Measurements from ENCODE around the gene HAPSTR1. TPM values are rescaled to one million over a fixed set of nuclear protein-coding genes. Genes with fewer than 3 reads are reported as not detected.

The HAPSTR1 gene
- total and polyA plus RNA-seq, 2 experiments from 2014 or later, result 9.5 to 66.0 TPM

DNA sequence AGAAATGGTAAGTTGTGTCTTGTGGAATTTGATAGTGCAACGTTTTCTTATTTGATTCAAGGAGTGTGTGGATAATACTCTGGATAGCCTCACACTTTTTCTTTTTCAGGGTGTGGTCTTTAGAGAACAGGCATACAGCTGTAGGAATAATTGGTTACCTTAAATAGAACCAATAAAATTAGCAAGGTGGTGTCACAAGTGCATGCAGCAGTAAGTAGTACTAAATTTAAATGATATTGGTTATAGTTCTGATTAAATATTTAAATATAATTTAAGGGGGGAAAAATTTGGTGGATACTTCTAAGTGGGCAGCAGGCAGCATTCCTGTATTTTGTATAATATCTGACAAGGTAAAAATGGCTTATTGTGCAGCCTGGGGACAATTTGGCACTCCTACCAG, 3.7 kb downstream of the HAPSTR1 start:
- no peak overlapping the region for H3K27ac Mint-ChIP-seq
- Histone ChIP-seq H3K4me2 (peak overlapping the region; percentile 76), H3K27ac (ENCODE audit: low read depth) (no peak overlapping the region; the same call in 1 of the 2 replicates), H3K4me3 (peak overlapping the region; percentile 95), H3K4me1 (ENCODE audit: insufficient read depth) (peaks cover 28% of the 10 kb centered on the region), H3K36me3 (ENCODE audit: insufficient read depth) (peaks cover 17% of the 10 kb centered on the region), H4K20me1 (replicated peaks; ENCODE audit: insufficient read depth) (peaks cover 71% of the 10 kb centered on the region), H3K9me2 (ENCODE audit: insufficient read depth) (no peaks in the 10 kb centered on the region), H2AFZ (no peak overlapping the region), H3K27me3 (ENCODE audit: insufficient read depth) (no peaks in the 10 kb centered on the region), H3F3A (replicated peaks; ENCODE audit: low read depth) (no peaks in the 10 kb centered on the region; the same call in 1 of the 2 replicates), H3K79me2 (replicated peaks; ENCODE audit: insufficient read depth) (peaks cover 82% of the 10 kb centered on the region)
- H3K27me3 Mint-ChIP-seq (ENCODE audit: insufficient read depth, low read depth, poor library complexity), result peaks cover 20% of the 10 kb centered on the region
- H3K4me1 Mint-ChIP-seq, result peaks cover 33% of the 10 kb centered on the region
- H3K4me3 Mint-ChIP-seq, result peak overlapping the region; percentile 97
- H3K9me3 Mint-ChIP-seq, result peaks cover 3% of the 10 kb centered on the region; the same call in 1 of the 3 replicates
- peaks cover 70% of the 10 kb centered on the region for H3K36me3 Mint-ChIP-seq (ENCODE audit: low read depth)
- ATAC-seq (no peak), DNase-seq (ENCODE audit: low spot score) (no peak)
- TF ChIP-seq, protein P1, sequence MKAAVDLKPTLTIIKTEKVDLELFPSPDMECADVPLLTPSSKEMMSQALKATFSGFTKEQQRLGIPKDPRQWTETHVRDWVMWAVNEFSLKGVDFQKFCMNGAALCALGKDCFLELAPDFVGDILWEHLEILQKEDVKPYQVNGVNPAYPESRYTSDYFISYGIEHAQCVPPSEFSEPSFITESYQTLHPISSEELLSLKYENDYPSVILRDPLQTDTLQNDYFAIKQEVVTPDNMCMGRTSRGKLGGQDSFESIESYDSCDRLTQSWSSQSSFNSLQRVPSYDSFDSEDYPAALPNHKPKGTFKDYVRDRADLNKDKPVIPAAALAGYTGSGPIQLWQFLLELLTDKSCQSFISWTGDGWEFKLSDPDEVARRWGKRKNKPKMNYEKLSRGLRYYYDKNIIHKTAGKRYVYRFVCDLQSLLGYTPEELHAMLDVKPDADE (IDR thresholded peaks at IDR 0.05), result no peak
- TF ChIP-seq CREB1 (CRISPR knock-in tag; IDR thresholded peaks at IDR 0.05; ENCODE audit: low read depth) (no peak), STAT1 (IDR thresholded peaks at IDR 0.05; ENCODE audit: unreplicated experiment) (no peak), POLR2AphosphoS5 (IDR thresholded peaks at IDR 0.05; ENCODE audit: low read depth) (no peak), EZH2phosphoT487 (IDR thresholded peaks at IDR 0.05; ENCODE audit: unreplicated experiment) (no peak), JUNB (IDR thresholded peaks at IDR 0.05; ENCODE audit: unreplicated experiment) (no peak), NANOG (IDR thresholded peaks at IDR 0.05; ENCODE audit: borderline replicate concordance) (no peak), ZNF114 (CRISPR knock-in tag; IDR thresholded peaks at IDR 0.05) (no peak), EZH2 (IDR thresholded peaks at IDR 0.05; ENCODE audit: low read depth, unreplicated experiment) (no peak), ZNF331 (CRISPR knock-in tag; IDR thresholded peaks at IDR 0.05; ENCODE audit: low read depth) (no peak)
- TF ChIP-seq, protein P2, sequence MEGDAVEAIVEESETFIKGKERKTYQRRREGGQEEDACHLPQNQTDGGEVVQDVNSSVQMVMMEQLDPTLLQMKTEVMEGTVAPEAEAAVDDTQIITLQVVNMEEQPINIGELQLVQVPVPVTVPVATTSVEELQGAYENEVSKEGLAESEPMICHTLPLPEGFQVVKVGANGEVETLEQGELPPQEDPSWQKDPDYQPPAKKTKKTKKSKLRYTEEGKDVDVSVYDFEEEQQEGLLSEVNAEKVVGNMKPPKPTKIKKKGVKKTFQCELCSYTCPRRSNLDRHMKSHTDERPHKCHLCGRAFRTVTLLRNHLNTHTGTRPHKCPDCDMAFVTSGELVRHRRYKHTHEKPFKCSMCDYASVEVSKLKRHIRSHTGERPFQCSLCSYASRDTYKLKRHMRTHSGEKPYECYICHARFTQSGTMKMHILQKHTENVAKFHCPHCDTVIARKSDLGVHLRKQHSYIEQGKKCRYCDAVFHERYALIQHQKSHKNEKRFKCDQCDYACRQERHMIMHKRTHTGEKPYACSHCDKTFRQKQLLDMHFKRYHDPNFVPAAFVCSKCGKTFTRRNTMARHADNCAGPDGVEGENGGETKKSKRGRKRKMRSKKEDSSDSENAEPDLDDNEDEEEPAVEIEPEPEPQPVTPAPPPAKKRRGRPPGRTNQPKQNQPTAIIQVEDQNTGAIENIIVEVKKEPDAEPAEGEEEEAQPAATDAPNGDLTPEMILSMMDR (conservative IDR thresholded peaks at IDR 0.05; ENCODE audit: low read depth in 2 of 2), result no peak
- TF ChIP-seq, protein P3, sequence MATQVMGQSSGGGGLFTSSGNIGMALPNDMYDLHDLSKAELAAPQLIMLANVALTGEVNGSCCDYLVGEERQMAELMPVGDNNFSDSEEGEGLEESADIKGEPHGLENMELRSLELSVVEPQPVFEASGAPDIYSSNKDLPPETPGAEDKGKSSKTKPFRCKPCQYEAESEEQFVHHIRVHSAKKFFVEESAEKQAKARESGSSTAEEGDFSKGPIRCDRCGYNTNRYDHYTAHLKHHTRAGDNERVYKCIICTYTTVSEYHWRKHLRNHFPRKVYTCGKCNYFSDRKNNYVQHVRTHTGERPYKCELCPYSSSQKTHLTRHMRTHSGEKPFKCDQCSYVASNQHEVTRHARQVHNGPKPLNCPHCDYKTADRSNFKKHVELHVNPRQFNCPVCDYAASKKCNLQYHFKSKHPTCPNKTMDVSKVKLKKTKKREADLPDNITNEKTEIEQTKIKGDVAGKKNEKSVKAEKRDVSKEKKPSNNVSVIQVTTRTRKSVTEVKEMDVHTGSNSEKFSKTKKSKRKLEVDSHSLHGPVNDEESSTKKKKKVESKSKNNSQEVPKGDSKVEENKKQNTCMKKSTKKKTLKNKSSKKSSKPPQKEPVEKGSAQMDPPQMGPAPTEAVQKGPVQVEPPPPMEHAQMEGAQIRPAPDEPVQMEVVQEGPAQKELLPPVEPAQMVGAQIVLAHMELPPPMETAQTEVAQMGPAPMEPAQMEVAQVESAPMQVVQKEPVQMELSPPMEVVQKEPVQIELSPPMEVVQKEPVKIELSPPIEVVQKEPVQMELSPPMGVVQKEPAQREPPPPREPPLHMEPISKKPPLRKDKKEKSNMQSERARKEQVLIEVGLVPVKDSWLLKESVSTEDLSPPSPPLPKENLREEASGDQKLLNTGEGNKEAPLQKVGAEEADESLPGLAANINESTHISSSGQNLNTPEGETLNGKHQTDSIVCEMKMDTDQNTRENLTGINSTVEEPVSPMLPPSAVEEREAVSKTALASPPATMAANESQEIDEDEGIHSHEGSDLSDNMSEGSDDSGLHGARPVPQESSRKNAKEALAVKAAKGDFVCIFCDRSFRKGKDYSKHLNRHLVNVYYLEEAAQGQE (IDR thresholded peaks at IDR 0.05; ENCODE audit: unreplicated experiment), result no peak
- TF ChIP-seq, protein P4, sequence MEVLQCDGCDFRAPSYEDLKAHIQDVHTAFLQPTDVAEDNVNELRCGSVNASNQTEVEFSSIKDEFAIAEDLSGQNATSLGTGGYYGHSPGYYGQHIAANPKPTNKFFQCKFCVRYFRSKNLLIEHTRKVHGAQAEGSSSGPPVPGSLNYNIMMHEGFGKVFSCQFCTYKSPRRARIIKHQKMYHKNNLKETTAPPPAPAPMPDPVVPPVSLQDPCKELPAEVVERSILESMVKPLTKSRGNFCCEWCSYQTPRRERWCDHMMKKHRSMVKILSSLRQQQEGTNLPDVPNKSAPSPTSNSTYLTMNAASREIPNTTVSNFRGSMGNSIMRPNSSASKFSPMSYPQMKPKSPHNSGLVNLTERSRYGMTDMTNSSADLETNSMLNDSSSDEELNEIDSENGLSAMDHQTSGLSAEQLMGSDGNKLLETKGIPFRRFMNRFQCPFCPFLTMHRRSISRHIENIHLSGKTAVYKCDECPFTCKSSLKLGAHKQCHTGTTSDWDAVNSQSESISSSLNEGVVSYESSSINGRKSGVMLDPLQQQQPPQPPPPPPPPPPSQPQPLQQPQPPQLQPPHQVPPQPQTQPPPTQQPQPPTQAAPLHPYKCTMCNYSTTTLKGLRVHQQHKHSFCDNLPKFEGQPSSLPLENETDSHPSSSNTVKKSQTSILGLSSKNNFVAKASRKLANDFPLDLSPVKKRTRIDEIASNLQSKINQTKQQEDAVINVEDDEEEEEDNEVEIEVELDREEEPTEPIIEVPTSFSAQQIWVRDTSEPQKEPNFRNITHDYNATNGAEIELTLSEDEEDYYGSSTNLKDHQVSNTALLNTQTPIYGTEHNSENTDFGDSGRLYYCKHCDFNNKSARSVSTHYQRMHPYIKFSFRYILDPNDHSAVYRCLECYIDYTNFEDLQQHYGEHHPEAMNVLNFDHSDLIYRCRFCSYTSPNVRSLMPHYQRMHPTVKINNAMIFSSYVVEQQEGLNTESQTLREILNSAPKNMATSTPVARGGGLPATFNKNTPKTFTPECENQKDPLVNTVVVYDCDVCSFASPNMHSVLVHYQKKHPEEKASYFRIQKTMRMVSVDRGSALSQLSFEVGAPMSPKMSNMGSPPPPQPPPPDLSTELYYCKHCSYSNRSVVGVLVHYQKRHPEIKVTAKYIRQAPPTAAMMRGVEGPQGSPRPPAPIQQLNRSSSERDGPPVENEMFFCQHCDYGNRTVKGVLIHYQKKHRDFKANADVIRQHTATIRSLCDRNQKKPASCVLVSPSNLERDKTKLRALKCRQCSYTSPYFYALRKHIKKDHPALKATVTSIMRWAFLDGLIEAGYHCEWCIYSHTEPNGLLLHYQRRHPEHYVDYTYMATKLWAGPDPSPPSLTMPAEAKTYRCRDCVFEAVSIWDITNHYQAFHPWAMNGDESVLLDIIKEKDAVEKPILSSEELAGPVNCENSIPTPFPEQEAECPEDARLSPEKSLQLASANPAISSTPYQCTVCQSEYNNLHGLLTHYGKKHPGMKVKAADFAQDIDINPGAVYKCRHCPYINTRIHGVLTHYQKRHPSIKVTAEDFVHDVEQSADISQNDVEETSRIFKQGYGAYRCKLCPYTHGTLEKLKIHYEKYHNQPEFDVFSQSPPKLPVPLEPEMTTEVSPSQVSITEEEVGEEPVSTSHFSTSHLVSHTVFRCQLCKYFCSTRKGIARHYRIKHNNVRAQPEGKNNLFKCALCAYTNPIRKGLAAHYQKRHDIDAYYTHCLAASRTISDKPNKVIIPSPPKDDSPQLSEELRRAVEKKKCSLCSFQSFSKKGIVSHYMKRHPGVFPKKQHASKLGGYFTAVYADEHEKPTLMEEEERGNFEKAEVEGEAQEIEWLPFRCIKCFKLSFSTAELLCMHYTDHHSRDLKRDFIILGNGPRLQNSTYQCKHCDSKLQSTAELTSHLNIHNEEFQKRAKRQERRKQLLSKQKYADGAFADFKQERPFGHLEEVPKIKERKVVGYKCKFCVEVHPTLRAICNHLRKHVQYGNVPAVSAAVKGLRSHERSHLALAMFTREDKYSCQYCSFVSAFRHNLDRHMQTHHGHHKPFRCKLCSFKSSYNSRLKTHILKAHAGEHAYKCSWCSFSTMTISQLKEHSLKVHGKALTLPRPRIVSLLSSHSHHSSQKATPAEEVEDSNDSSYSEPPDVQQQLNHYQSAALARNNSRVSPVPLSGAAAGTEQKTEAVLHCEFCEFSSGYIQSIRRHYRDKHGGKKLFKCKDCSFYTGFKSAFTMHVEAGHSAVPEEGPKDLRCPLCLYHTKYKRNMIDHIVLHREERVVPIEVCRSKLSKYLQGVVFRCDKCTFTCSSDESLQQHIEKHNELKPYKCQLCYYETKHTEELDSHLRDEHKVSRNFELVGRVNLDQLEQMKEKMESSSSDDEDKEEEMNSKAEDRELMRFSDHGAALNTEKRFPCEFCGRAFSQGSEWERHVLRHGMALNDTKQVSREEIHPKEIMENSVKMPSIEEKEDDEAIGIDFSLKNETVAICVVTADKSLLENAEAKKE (CRISPR knock-in tag; IDR thresholded peaks at IDR 0.05), result no peak
